Retinal pigment epithelial cell (primary cell): ENCODE results near the gene PFDN4.
"Not testable (repeated sequence)": the region's sequence is repeated elsewhere in the genome, so short reads cannot be mapped to it uniquely, and the experiment has no call there.

Experiments used
- DNase-seq: peaks from one replicate; pipeline ENCODE4 v3.0.0-alpha.2; 2010; ENCODE audit warnings: low read depth
- H3K4me3 ChIP-seq: 2 replicates; pipeline ENCODE4 v1.5.1; 2011; ENCODE audit warnings: mild to moderate bottlenecking, low read length, control low read depth, moderate library complexity
- CTCF ChIP-seq: conservative IDR thresholded peaks from 2 replicates; pipeline ENCODE4 v1.5.1; 2011; ENCODE audit warnings: low read depth, low read length, control low read depth, inconsistent platforms

PFDN4 gene

DNA sequence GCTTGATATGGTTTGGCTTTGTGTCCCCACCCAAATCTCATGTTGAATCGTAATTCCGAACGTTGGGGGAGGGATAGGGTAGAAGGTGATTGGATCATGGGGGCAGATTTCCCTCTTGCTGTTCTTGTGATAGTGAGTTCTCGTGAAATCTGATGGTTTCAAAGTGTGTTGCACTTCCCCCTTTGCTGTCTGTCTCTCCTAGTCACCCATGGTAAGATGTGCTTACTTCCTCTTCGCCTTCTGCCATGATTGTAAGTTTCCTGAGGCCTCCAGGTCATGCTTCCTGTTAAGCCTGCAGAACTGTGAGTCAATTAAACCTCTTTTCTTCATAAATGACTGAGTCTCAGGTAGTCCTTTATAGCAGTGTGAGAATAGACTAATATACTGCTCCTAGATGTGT lies 19.9 kb downstream of the PFDN4 start:
- no peak overlapping the region for H3K4me3 ChIP-seq
- no peak for TF ChIP-seq CTCF
- no peak for DNase-seq

DNA sequence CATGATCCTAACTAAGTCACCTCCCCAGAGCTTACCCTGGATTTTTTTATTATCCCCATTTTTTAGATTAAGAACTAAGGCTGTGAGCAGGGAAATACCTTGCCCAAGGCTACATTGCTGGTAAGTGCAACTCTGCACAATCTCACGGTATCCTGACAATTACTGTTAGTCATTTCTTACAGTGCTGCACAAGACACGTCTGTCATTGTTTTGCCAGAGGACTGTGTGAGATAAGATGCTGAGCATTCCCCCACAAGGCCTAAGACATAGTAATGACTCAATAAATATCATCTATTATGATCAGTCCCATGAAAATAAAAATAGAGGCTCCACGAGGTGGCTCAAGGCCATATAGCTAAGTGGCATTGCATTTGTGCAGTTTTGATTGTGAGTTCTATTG lies 21.0 kb downstream of the PFDN4 start:
- TF ChIP-seq CTCF: no peak
- no peak overlapping the region for H3K4me3 ChIP-seq
- no peak for DNase-seq

DNA sequence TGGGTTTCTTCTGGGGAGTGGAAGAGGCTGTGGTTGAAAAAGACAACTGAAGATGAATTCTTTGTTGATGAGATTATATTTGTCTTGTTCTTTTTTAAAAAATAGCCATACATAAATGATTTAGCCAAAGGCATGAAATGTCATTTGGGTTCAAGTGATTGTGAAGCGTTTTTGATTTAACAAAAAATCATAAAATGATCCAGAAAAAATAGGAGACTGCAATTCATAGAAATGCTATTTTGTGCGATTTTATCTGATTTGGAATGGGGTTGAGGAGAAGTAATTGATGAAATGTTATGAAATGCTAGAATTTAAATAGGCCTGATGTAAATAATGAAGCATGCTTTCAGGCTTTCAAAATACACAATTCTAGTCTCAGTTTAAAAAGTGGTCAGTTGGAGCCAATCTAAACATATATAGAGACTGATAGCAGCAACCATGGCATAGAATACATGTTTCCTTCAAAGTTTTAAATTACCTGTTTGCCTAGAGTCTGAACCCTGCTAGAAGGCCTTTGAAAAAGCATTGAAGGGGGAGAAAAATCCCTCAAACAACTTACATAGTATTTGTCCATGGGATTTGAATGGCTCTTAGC lies 21.8 kb downstream of the PFDN4 start:
- no peak for DNase-seq
- TF ChIP-seq CTCF: no peak
- no peak overlapping the region for H3K4me3 ChIP-seq

DNA sequence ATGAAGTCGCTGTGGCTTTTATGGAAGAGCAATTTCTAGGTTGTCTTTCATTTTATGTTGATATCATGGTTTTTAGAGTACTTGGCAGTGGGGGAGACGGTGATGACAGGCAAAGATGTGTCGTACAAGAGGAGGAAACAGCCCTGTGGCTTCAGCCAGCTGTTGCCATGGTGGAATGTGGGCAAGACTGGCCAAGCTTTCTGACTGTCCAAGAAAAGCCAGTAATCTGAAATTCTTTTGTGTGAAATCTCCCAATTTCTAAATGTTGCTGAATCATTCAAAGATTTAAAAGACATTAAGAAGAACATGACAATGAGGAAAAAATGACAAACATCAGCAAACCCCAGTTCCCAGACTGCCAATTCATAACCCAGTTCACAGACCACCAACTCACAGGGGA lies 23.1 kb downstream of the PFDN4 start:
- no peak for DNase-seq
- no peak for TF ChIP-seq CTCF
- H3K4me3 ChIP-seq: no peak overlapping the region

GRCh38 chr20:54234991-54235390 lies 27.1 kb downstream of the PFDN4 start:
- no peak overlapping the region for H3K4me3 ChIP-seq
- no peak for TF ChIP-seq CTCF
- DNase-seq: no peak

DNA sequence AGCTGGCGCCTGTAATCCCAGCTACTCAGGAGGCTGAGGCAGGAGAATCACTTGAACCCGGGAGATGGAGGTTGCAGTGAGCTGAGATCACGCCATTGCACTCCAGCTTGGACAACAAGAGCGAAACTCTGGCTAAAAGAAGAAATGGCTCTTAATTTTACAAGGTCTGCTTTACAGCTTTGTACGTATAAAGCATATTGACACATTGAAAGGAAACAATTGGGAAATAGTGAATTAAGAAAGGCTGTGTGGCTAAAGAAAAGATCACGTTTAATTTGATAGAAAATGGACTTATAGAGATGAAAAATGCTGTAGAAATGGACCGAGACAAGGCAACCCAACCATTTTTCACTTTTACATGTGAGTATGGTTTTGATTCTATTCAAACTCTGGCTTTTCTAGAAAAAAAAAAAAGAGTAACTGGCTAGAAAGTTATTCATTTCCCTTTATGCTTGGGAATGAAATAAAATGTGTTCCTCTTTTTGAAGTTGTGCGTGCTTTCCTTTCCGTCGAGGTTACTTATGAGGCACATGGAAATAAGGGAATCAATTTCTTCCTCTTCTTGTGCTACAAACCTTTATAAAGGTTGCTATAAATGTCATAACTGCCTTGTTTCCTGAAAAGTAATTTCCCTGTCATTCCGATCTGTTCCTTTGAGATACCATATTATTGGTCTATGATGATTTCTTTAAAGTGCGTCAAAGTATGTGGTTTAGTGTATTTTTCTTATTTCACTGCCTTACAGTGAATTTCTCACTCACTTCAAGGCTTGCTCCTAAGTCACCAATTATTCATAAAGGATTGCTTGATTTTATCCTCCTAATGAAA lies 29.4 kb downstream of the PFDN4 start:
- TF ChIP-seq CTCF: no peak
- DNase-seq: no peak
- no peak overlapping the region for H3K4me3 ChIP-seq

DNA sequence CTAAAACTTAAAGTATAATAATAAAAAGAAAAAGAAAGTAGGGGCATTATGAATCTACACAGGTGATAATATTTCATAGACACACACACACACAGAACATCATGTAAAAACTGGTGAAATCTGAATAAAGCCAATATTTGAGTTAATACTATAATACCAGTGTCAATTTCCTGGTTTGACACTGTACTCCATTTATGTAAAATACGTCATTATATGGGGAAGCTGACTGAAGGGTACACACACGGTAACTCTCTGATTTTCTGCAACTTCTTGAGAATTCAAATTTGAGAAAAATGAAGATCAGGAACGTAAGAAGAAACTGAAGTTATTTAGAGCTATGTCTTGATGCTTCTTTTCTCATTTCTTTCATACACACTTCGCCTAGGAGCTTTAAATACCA lies 36.2 kb downstream of the PFDN4 start:
- no peak overlapping the region for H3K4me3 ChIP-seq
- no peak for TF ChIP-seq CTCF
- DNase-seq: no peak

- H3K4me3 ChIP-seq, DNase-seq: not testable (repeated sequence)
Measured at GRCh38 chr20:54248705-54249104, 40.8 kb downstream of the PFDN4 start.
